ENCODE data around the gene XYLT1. TPM values are rescaled to one million over a fixed set of nuclear protein-coding genes. Genes with fewer than 3 reads are reported as not detected.

The XYLT1 gene
- total and polyA plus RNA-seq, 2 of the 4 experiments (the other 2 are of a cell fraction) = 9.0 to 12.7 TPM

- no TSS peak for BruUV-seq (replicated peaks)
- CTCF ChIA-PET = interaction anchor here (2.8 kb wide), 1 partner anchor 191 kb away, joined by 11 read pairs; no protein-coding TSS in a partner anchor
- WGBS, 2 experiments (ENCODE audit: extremely low coverage in 2 of 2, insufficient read length in 1 of 2) = no CpG with 5 or more reads among the region's 10 CpGs
Observed at GRCh38 chr16:17276610-17277009, 194.2 kb downstream of the XYLT1 start.

More at GRCh38 chr16:17276610-17277009, 194.2 kb downstream of the XYLT1 start:
- peaks cover 31% of the 10 kb centered on the region for H4K20me1 ChIP-seq (ENCODE audit: insufficient read depth, low read length)
- TF ChIP-seq SMC3 (IDR thresholded peaks at IDR 0.05; ENCODE audit: low read depth, low read length) (no peak), FOS (IDR thresholded peaks at IDR 0.05; ENCODE audit: low read depth, low read length) (no peak), RCOR1 (IDR thresholded peaks at IDR 0.05; ENCODE audit: insufficient replicate concordance, low read length) (no peak), MAZ (IDR thresholded peaks at IDR 0.05; ENCODE audit: borderline replicate concordance, low read depth, low read length) (no peak), NFE2L2 (IDR thresholded peaks at IDR 0.05; ENCODE audit: low read depth, low read length) (no peak), RFX5 (IDR thresholded peaks at IDR 0.05; ENCODE audit: low read depth, low read length) (no peak), BHLHE40 (IDR thresholded peaks at IDR 0.05; ENCODE audit: low read depth, low read length) (no peak), RAD21 (IDR thresholded peaks at IDR 0.05; ENCODE audit: low read length) (no peak), ELK1 (IDR thresholded peaks at IDR 0.05; ENCODE audit: borderline replicate concordance, low read depth, low read length) (no peak), POLR2A (IDR thresholded peaks at IDR 0.05; ENCODE audit: low read depth, low read length) (no peak), CHD1 (IDR thresholded peaks at IDR 0.05; ENCODE audit: low read depth, low read length) (no peak), CEBPB (IDR thresholded peaks at IDR 0.05; ENCODE audit: low read depth, low read length) (no peak), MXI1 (IDR thresholded peaks at IDR 0.05; ENCODE audit: borderline replicate concordance, low read depth, low read length) (no peak)
- TF ChIP-seq, protein P1, sequence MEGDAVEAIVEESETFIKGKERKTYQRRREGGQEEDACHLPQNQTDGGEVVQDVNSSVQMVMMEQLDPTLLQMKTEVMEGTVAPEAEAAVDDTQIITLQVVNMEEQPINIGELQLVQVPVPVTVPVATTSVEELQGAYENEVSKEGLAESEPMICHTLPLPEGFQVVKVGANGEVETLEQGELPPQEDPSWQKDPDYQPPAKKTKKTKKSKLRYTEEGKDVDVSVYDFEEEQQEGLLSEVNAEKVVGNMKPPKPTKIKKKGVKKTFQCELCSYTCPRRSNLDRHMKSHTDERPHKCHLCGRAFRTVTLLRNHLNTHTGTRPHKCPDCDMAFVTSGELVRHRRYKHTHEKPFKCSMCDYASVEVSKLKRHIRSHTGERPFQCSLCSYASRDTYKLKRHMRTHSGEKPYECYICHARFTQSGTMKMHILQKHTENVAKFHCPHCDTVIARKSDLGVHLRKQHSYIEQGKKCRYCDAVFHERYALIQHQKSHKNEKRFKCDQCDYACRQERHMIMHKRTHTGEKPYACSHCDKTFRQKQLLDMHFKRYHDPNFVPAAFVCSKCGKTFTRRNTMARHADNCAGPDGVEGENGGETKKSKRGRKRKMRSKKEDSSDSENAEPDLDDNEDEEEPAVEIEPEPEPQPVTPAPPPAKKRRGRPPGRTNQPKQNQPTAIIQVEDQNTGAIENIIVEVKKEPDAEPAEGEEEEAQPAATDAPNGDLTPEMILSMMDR (conservative IDR thresholded peaks at IDR 0.05; ENCODE audit: low read depth, low read length) = no peak
- TF ChIP-seq, protein P2, sequence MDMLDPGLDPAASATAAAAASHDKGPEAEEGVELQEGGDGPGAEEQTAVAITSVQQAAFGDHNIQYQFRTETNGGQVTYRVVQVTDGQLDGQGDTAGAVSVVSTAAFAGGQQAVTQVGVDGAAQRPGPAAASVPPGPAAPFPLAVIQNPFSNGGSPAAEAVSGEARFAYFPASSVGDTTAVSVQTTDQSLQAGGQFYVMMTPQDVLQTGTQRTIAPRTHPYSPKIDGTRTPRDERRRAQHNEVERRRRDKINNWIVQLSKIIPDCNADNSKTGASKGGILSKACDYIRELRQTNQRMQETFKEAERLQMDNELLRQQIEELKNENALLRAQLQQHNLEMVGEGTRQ (IDR thresholded peaks at IDR 0.05; ENCODE audit: low read depth, low read length) = no peak
- no peaks in the 10 kb centered on the region for H3K36me3 ChIP-seq (ENCODE audit: control insufficient read depth, insufficient read depth, low read length)
- H2BK5ac ChIP-seq (ENCODE audit: low read depth, low read length, poor library complexity, severe bottlenecking) = no peak overlapping the region
- no peaks in the 10 kb centered on the region for H3K9me3 ChIP-seq (ENCODE audit: control insufficient read depth, insufficient read depth, low read length)
- H3K14ac ChIP-seq (replicated peaks; ENCODE audit: low read depth, low read length) = no peak overlapping the region
- H3K4ac ChIP-seq (ENCODE audit: low read depth, low read length) = no peak overlapping the region
- in situ Hi-C loops (cut with MboI; ENCODE audit: low sequenced_read_pairs) (no loop called here), intact Hi-C loops (cut with micrococcal nuclease) (no loop called here), dilution Hi-C loops (cut with HindIII; ENCODE audit: low sequenced_read_pairs, unreplicated experiment) (no loop called here)
- no peak overlapping the region for H2AK9ac ChIP-seq (replicated peaks; ENCODE audit: low read depth, low read length, poor library complexity)
- H2AFZ ChIP-seq (replicated peaks; ENCODE audit: low read length, poor library complexity) = no peak overlapping the region
- no peak overlapping the region for H3K9ac ChIP-seq (ENCODE audit: low read depth, low read length)
- H3K79me1 ChIP-seq (ENCODE audit: low read depth in 1 of 2, low read length in 2 of 2) = peaks cover 3 to 11% of the 10 kb centered on the region in 2 experiments; a peak in 3 of 4 replicates
- H4K91ac ChIP-seq (ENCODE audit: insufficient read depth, low read depth, low read length) = no peak overlapping the region
- H2BK120ac ChIP-seq (ENCODE audit: low read depth, low read length) = no peak overlapping the region
- H3K4me3 ChIP-seq (ENCODE audit: insufficient read depth, low read depth, low read length) = no peak overlapping the region
- no peaks in the 10 kb centered on the region for H3K27me3 ChIP-seq (ENCODE audit: control insufficient read depth, insufficient read depth, low read length)
- H3K56ac ChIP-seq (ENCODE audit: extremely low read depth, insufficient read depth, low read length) = no peak overlapping the region
- no peak overlapping the region for H2BK15ac ChIP-seq (ENCODE audit: low read depth, low read length)
- peaks cover 6% of the 10 kb centered on the region for H3K4me1 ChIP-seq (ENCODE audit: control insufficient read depth, insufficient read depth, low read length)
- no peak overlapping the region for H2BK20ac ChIP-seq (ENCODE audit: low read depth, low read length)
- no peak overlapping the region for H3K23ac ChIP-seq (ENCODE audit: low read depth, low read length)
- H4K8ac ChIP-seq (ENCODE audit: low read depth in 2 of 2, low read length in 2 of 2) = no peak overlapping the region
- no peak overlapping the region for H3K18ac ChIP-seq (ENCODE audit: low read depth, low read length)
- no peak for DNase-seq
- no peak overlapping the region for H3K4me2 ChIP-seq (ENCODE audit: low read depth, low read length)
- no peak overlapping the region for H4K5ac ChIP-seq (ENCODE audit: low read depth, low read length)
- H3K27ac ChIP-seq (ENCODE audit: insufficient read depth, low read length) = no peak overlapping the region
- POLR2A ChIA-PET (ENCODE audit: unreplicated experiment) = no interaction called here
- no peak overlapping the region for H2AK5ac ChIP-seq (ENCODE audit: low read depth, low read length)
- ATAC-seq (ENCODE audit: low read depth) = no peak
- H3K9me1 ChIP-seq (ENCODE audit: insufficient read depth, low read length) = peaks cover 8% of the 10 kb centered on the region
